Stimulated activated CD8-positive, alpha-beta memory T cell treated with anti-CD3 and anti-CD28 coated beads, Interleukin-12 subunit alpha, Interleukin-12 subunit beta, amount 100 ng/mL, for 1 hour (primary cell): Measurements from ENCODE around the gene CLIP3.
"Not testable (repeated sequence)": the region's sequence is repeated elsewhere in the genome, so short reads cannot be mapped to it uniquely, and the experiment has no call there.

Experiments used
- DNase-seq: peaks from one replicate; pipeline ENCODE4 v3.0.0-alpha.2; 2020; ENCODE audit warnings: low read depth

CLIP3 gene

GRCh38 chr19:36046443-36047050 lies 13.9 kb upstream of the CLIP3 start:
- no peak for DNase-seq

- no peak for DNase-seq
Measured at GRCh38 chr19:36043952-36044351, 11.3 kb upstream of the CLIP3 start.

GRCh38 chr19:36041831-36042230 lies 9.2 kb upstream of the CLIP3 start:
- no peak for DNase-seq

GRCh38 chr19:36041092-36041491 lies 8.4 kb upstream of the CLIP3 start:
- DNase-seq = not testable (repeated sequence)

GRCh38 chr19:36040495-36040894 lies 7.8 kb upstream of the CLIP3 start:
- DNase-seq = no peak

- DNase-seq = no peak
Measured at GRCh38 chr19:36031308-36031707, 1.4 kb downstream of the CLIP3 start.

- no peak for DNase-seq
Measured at GRCh38 chr19:36030264-36031148, 2.2 kb downstream of the CLIP3 start.

- DNase-seq = no peak
Measured at GRCh38 chr19:36028313-36029041, 4.2 kb downstream of the CLIP3 start.

- no peak for DNase-seq
Measured at GRCh38 chr19:36027696-36028095, 5.0 kb downstream of the CLIP3 start.

GRCh38 chr19:36026091-36026876 lies 6.4 kb downstream of the CLIP3 start:
- DNase-seq = no peak

GRCh38 chr19:36025541-36025940 lies 7.1 kb downstream of the CLIP3 start:
- DNase-seq = no peak

- no peak for DNase-seq
Measured at GRCh38 chr19:36023432-36023831, 9.2 kb downstream of the CLIP3 start.

- DNase-seq = no peak
Measured at GRCh38 chr19:36019061-36019670, 13.5 kb downstream of the CLIP3 start.

- DNase-seq = peak; percentile 97
Measured at GRCh38 chr19:36014012-36014924, 18.4 kb downstream of the CLIP3 start, which contains the start of gene ALKBH6. Gene ALKBH6 (minus strand): TSS chr19:36014213. CDS start chr19:36013397, 816 bp downstream.

- no peak for DNase-seq
Measured at GRCh38 chr19:36013280-36014011, 19.2 kb downstream of the CLIP3 start.

GRCh38 chr19:36010402-36010801 lies 22.3 kb downstream of the CLIP3 start:
- no peak for DNase-seq

GRCh38 chr19:36009633-36010379 lies 22.9 kb downstream of the CLIP3 start:
- no peak for DNase-seq

- DNase-seq = no peak
Measured at GRCh38 chr19:36009220-36009619, 23.5 kb downstream of the CLIP3 start.
